ENCODE measurements around the gene MFAP2.

DNA sequence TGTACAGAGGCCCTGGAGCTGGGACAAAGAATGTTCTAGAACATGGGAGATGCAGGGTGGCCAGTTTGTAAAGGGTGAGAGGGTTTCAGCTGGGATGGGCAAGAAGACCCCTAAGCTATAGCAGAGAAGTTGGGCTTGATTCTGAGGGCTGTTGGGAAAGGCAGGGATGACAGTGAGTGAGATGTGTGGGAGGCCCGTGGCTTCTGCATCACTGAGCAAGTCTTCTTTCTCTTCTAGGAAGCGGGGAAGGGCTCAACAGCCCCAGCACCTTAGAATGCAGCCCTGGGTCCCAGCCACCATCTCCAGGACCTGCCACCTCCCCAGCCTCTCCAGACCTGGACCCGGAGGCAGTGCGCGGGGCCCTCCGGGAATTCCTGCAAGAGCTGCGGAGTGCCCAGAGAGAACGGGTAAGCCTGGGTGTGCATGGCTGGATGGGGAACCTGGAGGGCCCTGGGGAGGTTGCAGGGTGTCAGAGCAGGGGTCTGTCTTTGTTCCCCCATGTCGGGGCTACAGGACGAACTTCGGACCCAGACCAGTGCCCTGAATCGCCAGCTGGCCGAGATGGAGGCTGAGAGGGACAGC lies 14.8 kb downstream of the MFAP2 start:
- TF ChIP-seq, protein P1, sequence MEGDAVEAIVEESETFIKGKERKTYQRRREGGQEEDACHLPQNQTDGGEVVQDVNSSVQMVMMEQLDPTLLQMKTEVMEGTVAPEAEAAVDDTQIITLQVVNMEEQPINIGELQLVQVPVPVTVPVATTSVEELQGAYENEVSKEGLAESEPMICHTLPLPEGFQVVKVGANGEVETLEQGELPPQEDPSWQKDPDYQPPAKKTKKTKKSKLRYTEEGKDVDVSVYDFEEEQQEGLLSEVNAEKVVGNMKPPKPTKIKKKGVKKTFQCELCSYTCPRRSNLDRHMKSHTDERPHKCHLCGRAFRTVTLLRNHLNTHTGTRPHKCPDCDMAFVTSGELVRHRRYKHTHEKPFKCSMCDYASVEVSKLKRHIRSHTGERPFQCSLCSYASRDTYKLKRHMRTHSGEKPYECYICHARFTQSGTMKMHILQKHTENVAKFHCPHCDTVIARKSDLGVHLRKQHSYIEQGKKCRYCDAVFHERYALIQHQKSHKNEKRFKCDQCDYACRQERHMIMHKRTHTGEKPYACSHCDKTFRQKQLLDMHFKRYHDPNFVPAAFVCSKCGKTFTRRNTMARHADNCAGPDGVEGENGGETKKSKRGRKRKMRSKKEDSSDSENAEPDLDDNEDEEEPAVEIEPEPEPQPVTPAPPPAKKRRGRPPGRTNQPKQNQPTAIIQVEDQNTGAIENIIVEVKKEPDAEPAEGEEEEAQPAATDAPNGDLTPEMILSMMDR (IDR thresholded peaks at IDR 0.05; ENCODE audit: insufficient read depth, low read length, poor library complexity, severe bottlenecking): no peak
- TF ChIP-seq EZH2phosphoT487 (conservative IDR thresholded peaks at IDR 0.05; ENCODE audit: low read length): no peak

Measured in SU-DHL-6 (cell line).